Nephron (organoid): ENCODE results near the gene SNRK.

Experiments used
- H3K27ac Mint-ChIP-seq, 3 experiments: 2 replicates each; pipeline ENCODE4 v1.8.0; 2020; ENCODE audit warnings: mixed read lengths in 3 of 3, mild to moderate bottlenecking in 2 of 3, moderate library complexity in 1 of 3
- H3K27me3 Mint-ChIP-seq: 2 replicates; pipeline ENCODE4 v1.8.0; 2021; ENCODE audit warnings: low read depth, mild to moderate bottlenecking, moderate library complexity, mixed read lengths
- H3K36me3 Mint-ChIP-seq: 2 replicates; pipeline ENCODE4 v1.8.0; 2020; ENCODE audit warnings: low read depth, mixed read lengths
- H3K4me1 Mint-ChIP-seq: 2 replicates; pipeline ENCODE4 v1.8.0; 2020; ENCODE audit warnings: mixed read lengths
- H3K4me3 Mint-ChIP-seq, 3 experiments: 2 replicates each; pipeline ENCODE4 v1.8.0; 2020; ENCODE audit warnings: mild to moderate bottlenecking in 3 of 3, mixed read lengths in 3 of 3, moderate library complexity in 2 of 3
- H3K9me3 Mint-ChIP-seq: 2 replicates; pipeline ENCODE4 v1.8.0; 2020; ENCODE audit warnings: mixed read lengths
- TF ChIP-seq, protein P1 (sequence below), 3 experiments: fragments of 200-600 bp; sonication (generic); IDR thresholded peaks; one replicate each; pipeline ENCODE4 v1.5.0; 2021; ENCODE audit warnings: antibody characterized with exemption in 3 of 3; ENCODE audit not compliant: unreplicated experiment in 3 of 3

SNRK gene

DNA sequence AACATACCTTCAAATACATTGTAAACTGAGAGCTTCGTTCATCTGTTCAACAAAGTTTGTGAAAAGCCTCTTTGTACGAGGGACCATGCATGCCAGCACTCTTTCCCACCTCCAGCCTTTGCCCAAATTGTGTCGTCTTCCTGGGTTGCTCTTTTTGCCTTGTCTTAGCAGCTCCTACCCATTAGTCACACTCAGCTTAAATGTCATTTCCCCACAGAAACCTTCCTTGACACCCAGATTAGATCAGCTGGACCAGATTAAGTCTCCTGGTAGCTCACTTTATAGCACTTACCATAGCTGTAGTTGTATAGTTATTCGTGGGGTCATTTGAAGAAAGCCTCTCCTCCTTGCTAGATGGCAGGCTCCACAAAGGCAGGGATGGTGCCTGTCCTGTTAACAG is 24.1 kb upstream of the SNRK start:
- Mint-ChIP-seq H3K4me3 (no peak overlapping the region), H3K36me3 (no peaks in the 10 kb centered on the region), H3K27me3 (no peaks in the 10 kb centered on the region), H3K4me1 (no peaks in the 10 kb centered on the region), H3K27ac (no peak overlapping the region), H3K9me3 (no peaks in the 10 kb centered on the region)
- TF ChIP-seq, protein P1, sequence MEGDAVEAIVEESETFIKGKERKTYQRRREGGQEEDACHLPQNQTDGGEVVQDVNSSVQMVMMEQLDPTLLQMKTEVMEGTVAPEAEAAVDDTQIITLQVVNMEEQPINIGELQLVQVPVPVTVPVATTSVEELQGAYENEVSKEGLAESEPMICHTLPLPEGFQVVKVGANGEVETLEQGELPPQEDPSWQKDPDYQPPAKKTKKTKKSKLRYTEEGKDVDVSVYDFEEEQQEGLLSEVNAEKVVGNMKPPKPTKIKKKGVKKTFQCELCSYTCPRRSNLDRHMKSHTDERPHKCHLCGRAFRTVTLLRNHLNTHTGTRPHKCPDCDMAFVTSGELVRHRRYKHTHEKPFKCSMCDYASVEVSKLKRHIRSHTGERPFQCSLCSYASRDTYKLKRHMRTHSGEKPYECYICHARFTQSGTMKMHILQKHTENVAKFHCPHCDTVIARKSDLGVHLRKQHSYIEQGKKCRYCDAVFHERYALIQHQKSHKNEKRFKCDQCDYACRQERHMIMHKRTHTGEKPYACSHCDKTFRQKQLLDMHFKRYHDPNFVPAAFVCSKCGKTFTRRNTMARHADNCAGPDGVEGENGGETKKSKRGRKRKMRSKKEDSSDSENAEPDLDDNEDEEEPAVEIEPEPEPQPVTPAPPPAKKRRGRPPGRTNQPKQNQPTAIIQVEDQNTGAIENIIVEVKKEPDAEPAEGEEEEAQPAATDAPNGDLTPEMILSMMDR (IDR thresholded peaks at IDR 0.05; ENCODE audit: unreplicated experiment in 3 of 3) = no peak

DNA sequence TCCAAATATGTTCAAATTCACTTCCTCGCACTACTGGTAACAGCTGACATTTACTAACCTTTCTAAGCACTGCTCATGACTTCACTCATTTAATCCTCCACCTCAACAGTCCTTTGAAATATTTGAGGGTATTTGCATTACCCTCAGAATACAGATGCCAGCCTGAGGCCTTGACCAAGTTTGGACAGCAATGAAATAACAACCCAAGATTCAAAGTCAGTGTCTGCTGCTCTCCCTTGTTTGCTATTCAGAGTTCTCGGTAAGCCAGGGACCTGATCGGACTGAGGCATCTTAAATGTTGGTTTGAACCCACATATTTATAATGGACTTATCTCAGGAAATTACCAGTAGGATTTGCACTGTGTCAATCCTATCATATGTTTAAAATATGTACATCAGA is 19.9 kb upstream of the SNRK start:
- Mint-ChIP-seq H3K27me3 (no peaks in the 10 kb centered on the region), H3K36me3 (no peaks in the 10 kb centered on the region)

DNA sequence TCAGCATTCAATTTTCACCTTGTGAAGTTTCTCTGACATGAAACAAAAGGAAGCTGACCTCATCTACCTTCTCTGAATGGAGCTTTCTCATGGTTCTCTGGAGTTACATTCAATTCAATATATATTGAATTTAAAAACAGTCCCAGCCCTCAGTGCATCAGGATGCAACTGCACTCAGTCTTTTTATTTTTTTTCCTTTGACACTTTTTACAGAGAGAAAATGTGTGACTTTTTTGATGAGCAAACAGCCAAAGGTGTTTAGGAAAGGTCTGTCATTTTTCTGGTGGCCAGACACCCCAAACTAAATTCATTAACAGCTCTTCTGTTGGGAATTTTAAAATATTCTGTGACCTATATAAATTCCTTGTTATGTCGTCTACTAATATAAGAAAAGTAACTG is 19.3 kb upstream of the SNRK start:
- TF ChIP-seq, protein P1 (IDR thresholded peaks at IDR 0.05; ENCODE audit: unreplicated experiment in 3 of 3) = no peak
- no peak overlapping the region for H3K4me3 Mint-ChIP-seq
- H3K27me3 Mint-ChIP-seq = no peaks in the 10 kb centered on the region
- no peaks in the 10 kb centered on the region for H3K4me1 Mint-ChIP-seq
- no peaks in the 10 kb centered on the region for H3K9me3 Mint-ChIP-seq
- H3K27ac Mint-ChIP-seq = no peak overlapping the region
- no peaks in the 10 kb centered on the region for H3K36me3 Mint-ChIP-seq

More for the DNA sequence above, 19.9 kb upstream of the SNRK start:
- H3K4me3 Mint-ChIP-seq = no peak overlapping the region
- H3K9me3 Mint-ChIP-seq = no peaks in the 10 kb centered on the region
- no peak overlapping the region for H3K27ac Mint-ChIP-seq
- TF ChIP-seq, protein P1 (IDR thresholded peaks at IDR 0.05; ENCODE audit: unreplicated experiment in 3 of 3) = no peak
- no peaks in the 10 kb centered on the region for H3K4me1 Mint-ChIP-seq

DNA sequence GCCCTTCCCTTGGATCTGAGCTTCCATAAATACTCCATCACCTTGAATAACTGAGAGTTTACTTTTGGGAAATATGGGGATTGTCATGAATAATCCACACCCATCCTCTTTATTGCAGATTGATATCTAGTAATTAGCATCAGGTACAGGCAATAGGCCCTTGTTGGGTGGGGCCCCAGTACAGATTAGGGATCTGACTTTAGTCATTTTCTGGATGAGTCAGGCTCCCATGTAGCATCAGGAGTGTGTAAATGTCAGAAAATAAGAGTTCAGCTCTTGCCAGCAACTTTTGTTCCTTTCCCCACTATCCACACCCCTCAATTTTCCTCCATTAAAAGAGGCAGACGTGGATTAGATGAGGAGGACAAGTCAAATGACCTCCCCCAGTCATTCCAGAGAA is 17.7 kb upstream of the SNRK start:
- peaks cover 6% of the 10 kb centered on the region for H3K4me1 Mint-ChIP-seq
- no peaks in the 10 kb centered on the region for H3K9me3 Mint-ChIP-seq
- TF ChIP-seq, protein P1 (IDR thresholded peaks at IDR 0.05; ENCODE audit: unreplicated experiment in 3 of 3) = no peak
- H3K27me3 Mint-ChIP-seq = no peaks in the 10 kb centered on the region
- H3K36me3 Mint-ChIP-seq = no peaks in the 10 kb centered on the region
- no peak overlapping the region for H3K27ac Mint-ChIP-seq
- no peak overlapping the region for H3K4me3 Mint-ChIP-seq

DNA sequence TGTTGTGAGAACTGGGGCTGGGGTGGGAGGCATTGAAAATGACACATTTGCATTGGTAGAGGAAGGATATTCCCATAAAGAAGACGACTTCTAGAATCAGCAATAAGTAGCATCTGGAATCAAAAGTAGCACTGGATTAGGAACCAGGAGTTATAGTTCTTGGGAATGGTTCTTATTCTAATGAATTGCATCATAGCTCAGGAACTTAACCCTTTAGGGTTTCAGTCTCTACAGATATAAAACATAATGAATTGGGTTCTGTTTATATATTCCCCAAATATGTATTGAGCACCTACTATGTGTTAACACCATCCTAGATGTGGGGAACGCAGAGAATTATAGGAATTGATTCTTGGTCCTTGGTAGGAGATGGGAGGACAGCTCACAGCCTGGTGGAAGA is 16.3 kb upstream of the SNRK start:
- Mint-ChIP-seq H3K27ac (no peak overlapping the region), H3K27me3 (no peaks in the 10 kb centered on the region), H3K36me3 (no peaks in the 10 kb centered on the region), H3K9me3 (no peaks in the 10 kb centered on the region), H3K4me1 (peaks cover 6% of the 10 kb centered on the region), H3K4me3 (no peak overlapping the region)
- TF ChIP-seq, protein P1 (IDR thresholded peaks at IDR 0.05; ENCODE audit: unreplicated experiment in 3 of 3) = no peak

DNA sequence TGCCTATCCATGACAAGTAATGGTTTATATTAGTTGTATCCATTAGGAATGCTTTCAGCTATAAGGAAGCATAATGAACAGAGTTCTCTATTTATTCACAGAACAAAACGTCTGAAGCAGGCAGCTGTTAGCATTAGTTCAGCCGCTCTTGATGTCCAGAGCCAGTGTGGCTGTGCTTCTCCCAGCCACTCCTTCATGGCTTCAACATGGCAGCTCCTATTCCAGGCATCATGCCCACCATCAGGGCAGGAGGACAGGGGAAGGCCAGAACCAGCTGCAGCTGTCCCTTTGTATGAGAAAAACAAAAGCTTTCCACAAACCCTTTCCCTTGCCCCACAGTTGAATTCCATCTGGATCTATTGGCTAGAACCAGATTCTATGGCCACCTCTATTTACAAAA is 12.9 kb upstream of the SNRK start:
- peaks cover 6% of the 10 kb centered on the region for H3K4me1 Mint-ChIP-seq
- peak overlapping the region in 2 of 3 experiments; percentile 8 to 76 for H3K27ac Mint-ChIP-seq
- H3K9me3 Mint-ChIP-seq = no peaks in the 10 kb centered on the region
- peaks cover 5% of the 10 kb centered on the region for H3K27me3 Mint-ChIP-seq
- no peak overlapping the region for H3K4me3 Mint-ChIP-seq
- TF ChIP-seq, protein P1 (IDR thresholded peaks at IDR 0.05; ENCODE audit: unreplicated experiment in 3 of 3) = no peak
- H3K36me3 Mint-ChIP-seq = no peaks in the 10 kb centered on the region
